GM12878 (cell line): ENCODE results near the gene FOXD3. TPM values are rescaled to one million over a fixed set of nuclear protein-coding genes. Genes with fewer than 3 reads are reported as not detected.

Experiments used
- ATAC-seq: fragments of 200-7000 bp; cut with Tn5 transposase; 3 replicates; pipeline ENCODE4 v1.9.1; 2020; ENCODE audit warnings: mild to moderate bottlenecking, moderate library complexity
- BruUV-seq: library from RNA; stranded (reverse); fragments of 400-500 nt; replicated peaks from 2 replicates; lab custom pipeline; 2021; lab: Mats Ljungman, UMichigan
- CTCF ChIA-PET: fragments of 300-600 bp; sonication (Branson Sonifier 250); formaldehyde crosslinking; extraction: SDS; loops from one replicate; lab custom pipeline; 2021; ENCODE audit warnings: inconsistent platforms; lab: Yijun Ruan, JAX
- POLR2A ChIA-PET: fragments of 350-600 bp; formaldehyde crosslinking; extraction: SDS; loops from one replicate; lab custom pipeline; 2021; ENCODE audit warnings: inconsistent platforms; lab: Charles Lee
- RAD21 ChIA-PET: fragments of 300-600 bp; sonication (Branson Sonifier 250); formaldehyde crosslinking; loops from one replicate; lab custom pipeline; 2023; ENCODE audit warnings: antibody characterized with exemption; ENCODE audit not compliant: unreplicated experiment; lab: Charles Lee
- SMC1A ChIA-PET: fragments of 300-600 bp; sonication (Branson Sonifier 250); formaldehyde crosslinking; loops from one replicate; lab custom pipeline; 2023; ENCODE audit not compliant: unreplicated experiment, uncharacterized antibody; lab: Charles Lee
- DNase-seq: peaks from one replicate; pipeline ENCODE4 v3.0.0-alpha.2; 2011; ENCODE audit warnings: low read depth, low spot score
- FAIRE-seq: peaks from 3 replicates; lab custom pipeline; 2011; peaks lifted over from hg19 to GRCh38; lab: Jason Lieb, UNC
- H2AFZ ChIP-seq: 2 replicates; pipeline ENCODE4 v1.6.0; 2011; ENCODE audit warnings: low read depth, low read length, control low read depth; ENCODE audit not compliant: control insufficient read depth
- H3K27ac ChIP-seq: 2 replicates; pipeline ENCODE4 v1.5.1; 2011; ENCODE audit warnings: control low read depth; ENCODE audit not compliant: control insufficient read depth, insufficient read depth
- H3K27me3 ChIP-seq, 2 experiments: replicated peaks in 1 of 2; 2 replicates each; pipeline versions ENCODE4 v1.6.0 to v1.6.1; 2011; ENCODE audit warnings: low read length in 1 of 2; ENCODE audit not compliant: control insufficient read depth in 2 of 2, insufficient read depth in 2 of 2
- H3K36me3 ChIP-seq, 2 experiments: 2 replicates each; pipeline ENCODE4 v1.5.1; 2011; ENCODE audit warnings: low read length in 1 of 2; ENCODE audit not compliant: control insufficient read depth in 2 of 2, insufficient read depth in 2 of 2
- H3K4me1 ChIP-seq: 2 replicates; pipeline ENCODE4 v1.6.1; 2011; ENCODE audit warnings: mild to moderate bottlenecking, low read length, moderate library complexity, mixed read lengths; ENCODE audit not compliant: control insufficient read depth, insufficient read depth
- H3K4me2 ChIP-seq: 2 replicates; pipeline ENCODE4 v1.6.0; 2011; ENCODE audit warnings: control low read depth; ENCODE audit not compliant: control insufficient read depth, insufficient read depth
- H3K4me3 ChIP-seq: fragments of 200-600 bp; sonication (generic); 2 replicates; pipeline ENCODE4 v1.5.1; 2016
- H3K79me2 ChIP-seq: 2 replicates; pipeline ENCODE4 v1.6.0; 2011; ENCODE audit warnings: low read length; ENCODE audit not compliant: control insufficient read depth, insufficient read depth
- H3K9ac ChIP-seq: 2 replicates; pipeline ENCODE4 v1.8.0; 2011; ENCODE audit warnings: low read length, control low read depth, mixed read lengths; ENCODE audit not compliant: control insufficient read depth, insufficient read depth
- H3K9me3 ChIP-seq: replicated peaks from 3 replicates; pipeline ENCODE4 v1.5.1; 2011; ENCODE audit warnings: mild to moderate bottlenecking, low read length; ENCODE audit not compliant: control insufficient read depth, insufficient read depth
- H4K20me1 ChIP-seq: 2 replicates; pipeline ENCODE4 v1.6.0; 2011; ENCODE audit not compliant: control insufficient read depth, insufficient read depth
- CEBPZ ChIP-seq: fragments of 150-350 bp; IDR thresholded peaks from 2 replicates; pipeline ENCODE4 v1.6.1; 2016; ENCODE audit warnings: low read depth, low read length
- FOXK2 ChIP-seq: fragments of 450-650 bp; IDR thresholded peaks from 2 replicates; pipeline ENCODE4 v1.6.1; 2017; ENCODE audit warnings: mild to moderate bottlenecking, moderate library complexity
- HDAC2 ChIP-seq: fragments of 200-600 bp; sonication (generic); IDR thresholded peaks from 2 replicates; pipeline ENCODE4 v1.6.1; 2017
- IRF4 ChIP-seq: IDR thresholded peaks from 2 replicates; pipeline ENCODE4 v1.6.1; 2011; ENCODE audit warnings: low read depth, low read length
- LARP7 ChIP-seq: fragments of 450-650 bp; IDR thresholded peaks from 2 replicates; pipeline ENCODE4 v1.6.1; 2017; ENCODE audit warnings: mild to moderate bottlenecking
- PBX3 ChIP-seq: IDR thresholded peaks from 2 replicates; pipeline ENCODE4 v1.6.1; 2011; ENCODE audit warnings: mild to moderate bottlenecking, low read depth, low read length, moderate library complexity; ENCODE audit not compliant: insufficient replicate concordance
- SMAD1 ChIP-seq: fragments of 450-650 bp; IDR thresholded peaks from 2 replicates; pipeline ENCODE4 v1.6.1; 2018; ENCODE audit warnings: mild to moderate bottlenecking, low read depth; ENCODE audit not compliant: partially characterized antibody
- SMARCA5 ChIP-seq: fragments of 450-650 bp; IDR thresholded peaks from 2 replicates; pipeline ENCODE4 v1.6.1; 2017; ENCODE audit warnings: mild to moderate bottlenecking
- YBX1 ChIP-seq: fragments of 450-650 bp; IDR thresholded peaks from 2 replicates; pipeline ENCODE4 v1.6.1; 2016; ENCODE audit warnings: antibody characterized with exemption
- ZNF384 ChIP-seq: IDR thresholded peaks from 2 replicates; pipeline ENCODE4 v1.6.1; 2012; ENCODE audit warnings: low read depth, mild to moderate bottlenecking, low read length, improper control_type of control experiment, borderline replicate concordance
- ZZZ3 ChIP-seq: IDR thresholded peaks from 2 replicates; pipeline ENCODE4 v1.6.1; 2011; ENCODE audit warnings: low read depth; ENCODE audit not compliant: control insufficient read depth, insufficient read length
- WGBS: methylation state at CpG from one replicate; pipeline ENCODE4 v1.1.6; 2016; ENCODE audit warnings: low lambda C conversion rate; ENCODE audit not compliant: insufficient replicate concordance, insufficient coverage; ENCODE audit errors: missing lambda C conversion rate; 5-methylcytosine and 5-hydroxymethylcytosine counted together
- in situ Hi-C: fragments of 300-500 bp; cut with MboI; formaldehyde crosslinking; loops from 9 replicates; pipeline ENCODE4 v1.14.3; 2018; ENCODE audit warnings: mixed read lengths
- intact Hi-C: fragments of 100-400 bp; cut with micrococcal nuclease; formaldehyde crosslinking; loops from one replicate; pipeline ENCODE4 v1.14.2; 2022; ENCODE audit not compliant: unreplicated experiment
- polyA plus RNA-seq, 11 experiments: library from polyadenylated mRNA; depleted of rRNA in 4 of 11; unstranded in 6 of 11; stranded (reverse) in 5 of 11; fragments of >200 nt; fragmentation: Nextera tagmentation in 4 of 11; fragmentation: Illumina TruSeq in 1 of 11; extraction: Ambion mirVana in 4 of 11; extraction: Trizol in 1 of 11; gene quantifications; 1 replicate in 1 of 11; 2 replicates in 10 of 11; pipeline versions ENCODE4 v1.2.1 to v1.2.3, GENCODE V29; 2011 to 2016; ENCODE audit warnings: inconsistent platforms in 2 of 11, missing spikeins in 2 of 11, low read depth in 1 of 11
- total RNA-seq, 4 experiments: library from RNA; depleted of rRNA in 3 of 4; stranded (reverse); fragments of >200 nt in 3 of 4; fragmentation: Illumina TruSeq in 1 of 4; extraction: Trizol in 1 of 4; gene quantifications; 2 replicates each; pipeline versions ENCODE4 v1.2.1 to v1.2.3, GENCODE V29; 2013 to 2021

The FOXD3 gene
- total and polyA plus RNA-seq, 10 of the 15 experiments (the other 5 are each of a cell fraction or from before 2014, with no cell fraction given) = not detected

GRCh38 chr1:63305043-63305442 lies 17.3 kb upstream of the FOXD3 start:
- in situ Hi-C loops = no loop called here

GRCh38 chr1:63307196-63307794 lies 15.1 kb upstream of the FOXD3 start:
- 0% methylated on average over 1 of the region's 1 CpG for WGBS
- TF ChIP-seq CEBPZ = no peak
- no peak for TF ChIP-seq ZZZ3
- no peak for TF ChIP-seq YBX1
- no peak for TF ChIP-seq ZNF384
- TF ChIP-seq IRF4 = no peak
- DNase-seq (no peak), FAIRE-seq (no peak), ATAC-seq (no peak)
- no peaks in the 10 kb centered on the region for H3K36me3 ChIP-seq
- H3K79me2 ChIP-seq = no peaks in the 10 kb centered on the region
- CTCF ChIA-PET = interaction anchor here (1.1 to 1.3 kb wide), 2 partner anchors 9 to 24 kb away, joined by 3 read pairs; no protein-coding TSS in a partner anchor
- in situ Hi-C loops (no loop called here), intact Hi-C loops (no loop called here)
- RAD21 ChIA-PET = no interaction called here
- H3K9me3 ChIP-seq = no peaks in the 10 kb centered on the region
- POLR2A ChIA-PET = no interaction called here
- H4K20me1 ChIP-seq = no peaks in the 10 kb centered on the region
- no peaks in the 10 kb centered on the region for H3K27me3 ChIP-seq
- no TSS peak for BruUV-seq
- SMC1A ChIA-PET = no interaction called here
- H3K27ac ChIP-seq = no peak overlapping the region
- H3K4me1 ChIP-seq = no peaks in the 10 kb centered on the region
- H3K4me3 ChIP-seq = no peak overlapping the region
- no peak overlapping the region for H3K9ac ChIP-seq
- H3K4me2 ChIP-seq = no peak overlapping the region
- H2AFZ ChIP-seq = no peak overlapping the region

More at GRCh38 chr1:63305043-63305442, 17.3 kb upstream of the FOXD3 start:
- ChIA-PET POLR2A (no interaction called here), CTCF (no interaction called here), SMC1A (no interaction called here), RAD21 (no interaction called here)
- H3K9ac ChIP-seq = no peak overlapping the region
- H3K4me3 ChIP-seq = no peak overlapping the region
- TF ChIP-seq SMARCA5 (no peak), PBX3 (no peak), FOXK2 (no peak), LARP7 (no peak), SMAD1 (no peak), HDAC2 (no peak)
- H3K9me3 ChIP-seq = no peaks in the 10 kb centered on the region
- H3K27ac ChIP-seq = no peak overlapping the region
- H3K4me1 ChIP-seq = no peaks in the 10 kb centered on the region
- no TSS peak for BruUV-seq
- intact Hi-C loops = no loop called here
- H3K27me3 ChIP-seq = no peaks in the 10 kb centered on the region
- H3K4me2 ChIP-seq = no peak overlapping the region
- H3K36me3 ChIP-seq = no peaks in the 10 kb centered on the region
- no peak overlapping the region for H2AFZ ChIP-seq
- FAIRE-seq = no peak
- no peaks in the 10 kb centered on the region for H4K20me1 ChIP-seq
- ATAC-seq = no peak
- DNase-seq = no peak
- no peaks in the 10 kb centered on the region for H3K79me2 ChIP-seq
